ENCODE data around the gene SRPK1.
"Not testable (repeated sequence)": the region's sequence is repeated elsewhere in the genome, so short reads cannot be mapped to it uniquely, and the experiment has no call there.

Gene SRPK1

DNA sequence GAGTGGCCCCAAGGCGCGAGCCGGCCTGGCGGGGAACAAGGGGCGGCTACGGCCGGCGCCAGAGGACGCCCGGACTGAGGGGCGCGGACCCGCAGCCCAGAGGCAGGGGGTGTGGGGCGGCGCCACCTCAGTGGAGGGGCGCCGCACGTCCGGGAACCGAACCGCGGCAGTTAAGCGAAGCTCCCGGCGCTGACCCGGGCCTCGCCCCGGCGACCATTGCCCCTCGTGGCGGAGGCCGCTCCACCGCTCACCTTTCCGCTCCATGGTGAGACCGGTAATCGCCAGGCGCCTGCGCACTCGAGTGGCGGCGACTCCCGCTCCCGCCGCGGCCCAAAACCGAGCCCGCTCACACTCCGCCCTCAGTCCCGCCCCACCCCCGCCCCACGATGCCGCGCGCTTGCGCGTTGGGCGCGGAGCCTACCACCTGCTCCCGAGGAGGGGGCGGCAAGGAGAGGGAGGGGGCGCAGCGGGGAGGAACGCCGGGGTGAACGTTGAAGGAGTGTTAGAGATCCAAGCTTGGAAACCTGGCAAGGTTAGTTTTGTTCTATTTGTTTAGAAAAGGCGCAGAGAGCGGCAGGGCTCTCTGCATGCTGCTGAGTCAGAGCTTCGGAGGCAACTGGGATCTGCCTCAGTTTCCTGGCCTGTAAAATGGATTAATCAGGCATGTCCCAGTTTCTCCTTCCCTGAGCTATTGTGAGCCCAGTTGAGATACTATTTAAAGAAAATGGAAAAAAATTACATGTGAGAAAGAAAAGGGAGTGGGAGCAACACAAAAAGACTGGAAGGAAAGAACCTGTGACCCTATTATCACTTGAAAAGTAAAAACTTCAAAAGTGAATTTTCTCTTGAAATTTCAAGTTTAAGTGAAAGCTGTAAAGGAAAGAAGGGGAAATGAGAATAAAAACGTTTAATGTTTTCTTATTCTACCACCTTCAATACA is at the start of gene SRPK1:
Gene SRPK1, minus strand, starts transcription at position 306 of the 940 bp plus-strand sequence. Its CDS starts 42 bp downstream, at position 264.
- peak; percentile 92 to 97 (median 96) for DNase-seq

DNA sequence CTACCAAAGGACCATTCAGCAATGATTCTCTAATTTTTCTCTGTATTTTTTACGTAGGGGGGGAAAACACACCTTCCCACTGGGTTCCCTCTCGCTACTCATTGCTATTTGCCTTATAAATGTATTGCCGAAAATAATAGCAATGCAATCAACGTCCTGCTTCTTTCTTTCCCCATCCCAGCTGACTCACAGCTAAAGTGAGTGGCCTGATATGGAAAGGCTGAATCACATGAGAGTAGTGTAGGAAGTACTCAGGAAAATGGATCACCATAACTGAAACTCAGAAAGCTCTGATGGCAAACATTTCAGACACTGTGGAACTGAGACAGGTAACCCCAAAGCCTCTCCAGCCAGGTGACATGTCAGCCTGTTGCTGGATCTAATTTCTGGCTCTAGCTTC is 49.3 kb upstream of the SRPK1 start:
- DNase-seq = no peak

DNA sequence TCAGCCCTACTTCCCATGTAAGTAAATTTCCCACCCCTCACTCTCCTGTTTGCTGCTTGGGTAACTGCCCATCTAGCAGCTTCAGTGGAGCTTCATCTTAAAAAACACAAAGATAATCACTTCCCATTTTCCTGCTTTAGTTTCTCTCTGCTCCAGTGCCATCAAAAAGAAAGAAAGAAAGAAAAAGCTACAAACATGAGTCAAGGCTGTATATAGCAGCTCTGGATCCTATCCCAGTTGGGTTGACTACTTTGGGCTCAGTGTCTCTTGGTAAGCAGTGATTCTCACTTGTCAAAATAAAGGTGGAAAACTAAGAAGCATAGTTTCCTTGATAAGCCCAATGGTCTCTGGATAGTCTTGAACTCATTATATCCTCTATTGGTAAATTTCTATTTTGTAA is 48.7 kb upstream of the SRPK1 start:
- no peak for DNase-seq

DNA sequence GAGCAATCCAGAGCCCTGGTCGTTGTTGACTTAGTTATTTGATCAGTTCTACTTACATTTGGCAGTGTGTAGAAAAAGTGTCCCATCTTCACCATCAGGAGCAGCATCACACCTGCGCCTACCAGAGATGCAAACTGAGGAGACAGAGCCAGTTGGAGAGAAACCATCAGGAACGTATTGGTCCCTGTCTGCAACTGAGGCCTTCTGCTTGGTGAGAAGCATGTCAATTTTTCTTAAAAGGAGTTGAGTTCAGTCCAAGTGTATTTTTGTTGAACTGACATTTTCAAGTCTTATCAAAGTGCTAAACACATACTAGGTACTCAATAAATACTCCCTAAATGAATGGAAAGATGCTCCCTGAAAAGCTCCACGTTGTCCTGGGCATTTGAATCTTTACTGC is 47.9 kb upstream of the SRPK1 start:
- no peak for DNase-seq

DNA sequence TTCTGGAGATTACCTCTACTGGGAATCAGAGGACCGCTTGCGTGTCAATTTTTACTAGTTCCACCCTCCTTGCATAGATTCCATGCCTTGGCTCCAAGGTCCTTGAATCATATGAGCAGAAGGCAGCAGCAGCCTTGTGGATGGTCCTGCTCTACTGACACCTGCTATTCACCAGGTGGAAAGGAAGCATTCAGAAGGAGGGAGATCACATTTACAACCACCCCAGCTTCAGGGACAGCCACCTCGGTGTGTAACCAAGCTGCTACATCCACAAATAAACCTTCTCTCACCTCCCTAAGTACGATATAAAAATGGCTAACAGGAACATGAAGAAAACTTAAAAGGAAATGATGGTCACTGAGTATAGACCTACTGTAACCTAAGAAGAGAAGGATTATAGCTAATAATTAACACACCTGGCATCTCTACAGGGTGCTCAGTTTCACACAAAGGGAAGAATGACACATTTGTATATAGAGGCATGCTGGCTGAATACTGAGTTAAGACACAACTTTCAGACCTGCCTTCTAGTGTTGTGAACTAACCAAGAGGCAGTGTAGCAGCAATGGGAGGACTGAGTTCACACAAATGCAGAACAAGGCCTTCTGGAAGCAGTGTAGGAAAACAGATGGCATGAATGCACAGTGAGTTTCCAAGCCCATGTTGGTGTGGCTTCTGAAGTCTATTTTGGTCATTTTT is 46.3 kb upstream of the SRPK1 start:
- peak in 2 of 3 experiments; percentile 64 to 86 for DNase-seq

DNA sequence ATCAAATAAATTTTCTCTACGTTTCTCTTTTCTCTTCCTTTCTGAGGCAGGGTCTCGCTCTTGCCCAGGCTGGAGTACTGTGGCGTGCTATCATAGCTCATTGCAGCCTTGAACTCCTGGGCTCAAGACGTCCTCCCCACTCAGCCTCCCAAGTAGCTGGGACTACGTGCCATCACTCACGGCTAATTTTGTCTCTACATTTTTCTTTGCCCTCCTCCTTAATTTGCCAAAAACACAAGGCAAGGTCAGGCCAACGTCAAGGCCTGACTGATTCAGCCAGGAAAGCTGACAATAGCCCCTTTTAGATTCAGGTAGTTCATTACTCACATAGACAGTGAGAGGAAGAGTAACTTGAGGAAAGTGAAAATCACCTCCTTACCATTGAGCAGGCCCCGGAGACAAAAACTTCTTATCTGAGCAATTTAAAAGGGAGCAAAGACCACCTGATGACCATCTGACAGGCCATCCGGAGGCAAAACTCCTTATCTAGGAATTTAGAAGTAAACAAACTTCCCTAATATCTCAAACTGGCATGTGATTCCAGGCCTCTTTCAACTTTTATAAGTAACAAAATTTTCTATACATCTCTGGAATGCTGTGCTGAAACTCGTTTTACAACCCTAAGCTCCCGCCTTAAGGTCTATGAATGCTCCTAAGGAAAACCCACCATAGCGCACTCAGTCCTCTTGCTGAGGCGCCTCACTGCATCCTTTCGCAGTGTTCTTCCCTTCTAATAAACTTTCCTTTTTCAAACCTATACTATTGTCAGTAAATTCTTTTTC is 42.1 kb upstream of the SRPK1 start:
- DNase-seq = no peak

DNA sequence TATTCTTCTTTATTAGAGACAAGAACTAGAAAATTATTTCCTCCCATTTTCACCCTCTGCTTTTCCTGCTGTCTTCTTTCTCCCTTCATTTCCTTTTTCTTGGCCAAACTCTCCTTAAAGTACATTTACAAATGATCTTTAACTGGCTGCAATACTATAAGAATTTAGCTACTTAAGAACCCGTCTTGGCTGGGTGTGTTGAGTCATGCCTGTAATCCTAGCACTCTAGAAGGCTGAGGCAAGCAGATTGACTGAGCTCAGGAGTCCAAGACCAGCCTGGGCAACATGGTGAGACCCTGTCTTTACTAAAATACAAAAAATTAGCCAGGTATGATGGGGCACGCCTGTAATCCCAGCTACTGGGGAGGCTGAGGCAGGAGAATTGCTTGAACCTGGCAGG is 39.3 kb upstream of the SRPK1 start:
- DNase-seq = no peak

DNA sequence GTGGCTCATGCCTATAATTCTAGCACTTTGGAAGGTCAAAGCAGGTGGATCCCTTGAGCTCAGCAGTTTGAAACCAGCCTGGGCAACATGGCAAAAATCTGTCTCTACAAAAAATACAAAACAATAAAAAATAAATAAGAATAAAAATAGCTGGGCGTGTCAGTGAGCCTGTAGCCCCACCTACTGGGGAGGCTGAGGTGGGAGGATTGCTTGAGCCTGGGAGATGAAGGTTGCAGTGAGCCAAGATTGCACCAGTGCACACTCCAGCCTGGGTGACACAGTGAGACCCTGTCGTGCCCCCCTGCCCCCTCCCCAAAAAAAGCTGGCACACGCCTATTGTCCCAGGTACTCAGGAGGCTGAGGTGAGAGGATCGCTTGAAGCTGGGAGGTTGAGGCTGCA is 35.1 kb upstream of the SRPK1 start:
- DNase-seq = no peak

DNA sequence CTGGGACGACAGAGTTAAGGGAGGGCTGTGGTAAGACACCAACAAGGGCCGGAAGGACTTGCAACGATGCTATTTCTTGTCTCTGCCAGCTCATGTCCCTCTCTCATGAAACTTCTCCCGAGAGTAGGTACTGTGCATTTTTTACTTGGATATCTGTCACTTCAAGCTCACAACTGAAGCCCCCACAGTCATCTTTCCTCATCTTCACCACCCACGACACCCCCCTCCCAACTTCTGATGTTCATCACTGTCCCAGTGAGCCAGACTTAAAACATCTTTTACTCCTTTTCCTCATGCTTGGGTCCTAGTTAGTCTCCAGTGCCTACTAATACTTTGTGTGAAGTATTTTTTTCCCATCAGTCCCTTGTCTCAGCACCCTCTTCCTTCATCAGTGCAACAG is 34.6 kb upstream of the SRPK1 start:
- DNase-seq = no peak

DNA sequence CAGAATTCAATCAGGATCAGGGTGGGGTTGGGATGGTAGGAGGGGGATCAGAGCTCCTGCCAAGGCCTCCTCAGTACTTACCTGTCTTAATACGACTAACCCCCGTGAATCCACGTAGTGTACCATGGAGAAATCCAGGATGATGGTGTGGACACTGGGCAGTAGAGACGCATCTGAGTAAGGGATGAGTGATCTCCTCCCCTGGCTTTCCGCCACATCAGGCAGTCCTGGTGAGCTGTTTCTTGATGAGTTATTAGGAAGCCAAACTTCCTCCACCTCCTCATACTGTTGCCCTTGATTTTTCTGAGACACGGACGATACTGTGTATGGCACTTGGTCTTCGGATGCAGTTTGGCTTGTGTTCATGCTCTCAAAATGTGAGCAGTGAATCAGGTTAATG is 34.2 kb upstream of the SRPK1 start:
- DNase-seq = no peak

DNA sequence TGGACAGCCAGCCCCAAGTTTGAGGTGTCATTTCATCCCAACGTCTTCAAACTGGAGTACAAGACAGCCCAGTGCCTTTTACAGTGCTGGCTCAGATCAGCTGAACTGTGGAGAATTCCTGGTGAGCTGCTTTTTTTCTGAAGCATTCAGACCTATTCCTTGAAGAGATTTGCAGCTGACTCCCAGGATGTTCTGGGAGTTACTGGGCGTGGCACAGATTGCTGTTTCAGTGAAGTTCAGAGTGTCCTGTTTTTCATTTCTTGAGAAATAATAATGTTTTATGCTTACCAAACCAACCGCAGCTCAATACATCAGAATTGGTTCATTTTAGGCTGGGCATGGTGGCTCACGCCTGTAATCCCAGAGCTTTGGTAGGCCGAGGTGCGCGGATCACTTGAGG is 33.4 kb upstream of the SRPK1 start:
- no peak for DNase-seq

DNA sequence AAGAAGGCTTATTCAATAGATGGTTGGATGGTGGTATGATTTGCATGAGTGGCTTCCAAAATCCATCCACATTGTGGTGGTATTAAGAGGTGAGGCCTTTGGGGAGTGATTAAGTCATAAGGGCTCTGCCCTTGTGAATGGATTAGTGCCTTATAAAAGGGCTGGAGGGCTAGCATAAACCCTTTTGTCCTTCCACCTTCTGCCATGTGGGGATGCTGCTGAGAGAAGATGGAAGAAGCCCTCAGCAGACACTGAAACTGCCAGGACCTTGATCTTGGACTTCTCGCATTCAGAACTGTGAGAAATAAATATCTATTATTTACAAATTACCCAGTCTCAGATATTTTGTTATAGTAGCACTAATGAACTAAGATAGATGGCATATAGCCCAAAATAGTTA is 27.8 kb upstream of the SRPK1 start:
- DNase-seq = peak in 1 of 3 experiments; percentile 7

DNA sequence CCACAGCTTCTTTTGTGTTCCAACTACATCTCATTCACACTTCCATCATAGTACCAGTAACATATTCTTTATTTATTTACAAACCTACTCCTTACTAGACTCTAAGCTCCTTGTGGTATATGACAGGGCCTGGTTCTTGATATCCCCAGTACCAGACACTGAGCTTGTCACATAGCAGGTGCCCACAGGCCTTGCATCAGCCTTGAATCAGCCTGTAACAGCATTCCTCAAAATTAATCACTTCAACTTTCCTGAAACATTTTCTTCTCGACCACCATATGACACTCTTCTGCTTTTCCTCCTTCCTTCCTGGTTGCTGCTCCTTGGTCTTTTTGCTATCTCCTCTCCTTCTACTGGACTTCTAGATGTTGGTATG is 24.7 kb upstream of the SRPK1 start:
- no peak for DNase-seq

DNA sequence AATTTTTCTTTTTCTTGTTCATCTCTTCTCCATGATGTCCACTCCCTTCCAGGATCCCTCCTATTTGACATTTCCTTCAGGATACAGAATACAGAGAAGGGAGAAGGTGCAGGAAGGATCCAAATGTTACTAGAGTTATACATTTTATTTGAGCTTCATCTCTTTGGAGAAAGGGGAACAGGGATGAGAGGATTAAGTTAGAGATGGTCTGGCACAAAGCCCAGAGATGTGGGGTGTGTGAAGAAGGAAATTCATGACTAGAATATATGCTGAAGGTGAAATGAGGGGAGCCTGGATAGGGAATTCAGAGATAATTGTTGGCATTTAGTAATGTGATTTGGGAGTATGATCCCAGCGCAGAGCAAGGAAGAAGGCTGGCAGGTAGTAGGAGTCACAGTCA is 22.5 kb upstream of the SRPK1 start:
- DNase-seq = no peak

DNA sequence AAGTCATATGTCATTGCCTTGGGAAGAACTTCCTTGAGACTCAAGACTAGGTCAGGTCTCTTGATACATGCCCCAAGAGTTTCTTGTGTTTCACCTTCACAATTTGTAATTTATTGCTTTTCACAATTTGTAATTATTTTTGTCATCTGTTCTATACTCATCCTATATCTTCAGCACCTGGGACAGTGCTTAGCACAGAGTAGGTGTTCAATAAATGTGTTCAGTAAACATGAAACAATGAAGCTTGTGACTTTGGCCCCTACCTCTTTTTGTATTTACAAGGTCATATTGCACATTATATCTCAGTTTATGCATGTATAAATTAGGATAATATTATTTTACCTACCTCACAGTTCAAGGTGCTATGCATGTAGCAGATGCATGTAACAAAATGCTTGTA is 21.5 kb upstream of the SRPK1 start:
- no peak for DNase-seq

DNA sequence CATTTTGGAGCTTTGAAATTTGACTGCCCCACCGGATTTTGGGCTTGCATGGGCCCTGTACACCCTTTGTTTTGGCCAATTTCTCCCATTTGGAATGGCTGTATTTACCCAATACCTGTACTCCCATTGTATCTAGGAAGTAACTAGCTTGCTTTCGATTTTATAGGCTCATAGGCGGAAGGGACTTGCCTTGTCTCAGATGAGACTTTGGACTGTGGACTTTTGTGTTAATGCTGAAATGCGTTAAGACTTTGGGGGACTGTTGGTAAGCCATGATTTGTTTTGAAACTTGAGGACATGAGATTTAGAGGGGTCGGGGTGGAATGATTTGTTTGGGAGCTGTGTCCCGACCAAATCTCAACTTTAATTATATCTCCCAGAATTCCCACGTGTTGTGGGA is 20.3 kb upstream of the SRPK1 start:
- not testable (repeated sequence) for DNase-seq

DNA sequence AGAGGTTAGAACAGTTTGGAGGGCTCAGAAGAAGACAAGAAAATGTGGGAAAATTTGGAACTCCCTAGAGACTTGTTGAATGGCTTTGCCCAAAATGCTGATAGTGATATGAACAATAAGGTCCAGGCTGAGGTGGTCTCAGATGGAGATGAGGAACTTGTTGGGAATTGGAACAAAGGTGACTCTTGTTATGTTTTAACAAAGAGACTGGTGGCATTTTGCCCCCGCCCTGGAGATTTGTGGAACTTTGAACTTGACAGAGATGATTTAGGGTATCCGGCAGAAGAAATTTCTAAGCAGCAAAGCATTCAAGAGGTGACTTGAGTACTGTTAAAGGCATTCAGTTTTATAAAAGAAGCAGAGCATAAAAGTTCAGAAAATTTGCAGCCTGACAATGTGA is 19.1 kb upstream of the SRPK1 start:
- not testable (repeated sequence) for DNase-seq

DNA sequence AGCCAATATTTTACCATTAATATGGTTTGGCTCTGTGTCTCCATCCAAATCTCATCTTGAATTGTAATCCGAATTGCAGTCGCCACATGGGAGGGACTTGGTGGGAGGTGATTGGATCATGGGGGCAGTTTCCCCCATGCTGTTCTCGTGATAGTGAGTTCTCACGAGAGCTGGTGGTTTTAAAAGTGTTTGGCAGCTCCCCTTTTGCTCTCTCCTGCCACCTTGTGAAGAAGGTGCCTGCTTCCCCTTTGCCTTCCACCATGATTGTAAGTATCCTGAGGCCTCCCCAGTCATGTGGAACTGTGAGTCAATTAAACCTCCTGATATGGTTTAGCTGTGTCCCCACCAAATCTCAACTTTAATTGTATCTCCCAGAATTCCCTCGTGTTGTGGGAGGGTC is 18.4 kb upstream of the SRPK1 start:
- DNase-seq = not testable (repeated sequence)

DNA sequence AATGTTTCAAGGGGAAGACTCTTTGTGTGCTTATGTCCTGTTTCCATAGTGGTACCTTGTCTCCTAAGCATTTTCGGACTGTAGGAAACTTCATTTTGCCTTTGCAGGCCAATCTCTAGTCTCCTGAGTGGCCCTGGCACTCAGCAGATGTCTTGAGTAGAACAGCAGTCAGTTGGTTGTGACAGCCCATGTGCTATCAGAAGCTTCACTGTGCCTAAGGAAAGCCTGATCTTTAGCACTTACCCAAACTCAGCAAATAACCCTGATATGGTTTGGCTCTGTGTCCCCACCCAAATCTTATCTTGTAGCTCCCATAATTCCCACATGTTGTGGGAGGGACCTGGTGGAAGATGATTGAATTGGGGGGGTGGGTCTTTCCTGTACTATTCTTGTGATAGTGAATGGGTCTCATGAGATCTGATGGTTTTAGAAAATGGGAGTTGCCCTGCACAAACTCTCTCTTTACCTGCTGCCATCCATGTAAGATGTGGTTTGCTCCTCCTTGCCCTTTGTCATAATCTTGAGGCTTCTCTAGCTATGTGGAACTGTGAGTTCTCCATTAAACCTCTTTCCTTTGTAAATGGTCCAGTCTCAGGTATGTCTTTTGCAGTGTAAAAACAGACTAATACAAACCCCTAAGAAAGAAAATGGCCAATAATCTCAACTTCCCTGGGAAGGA is 15.9 kb upstream of the SRPK1 start:
- DNase-seq = no peak

DNA sequence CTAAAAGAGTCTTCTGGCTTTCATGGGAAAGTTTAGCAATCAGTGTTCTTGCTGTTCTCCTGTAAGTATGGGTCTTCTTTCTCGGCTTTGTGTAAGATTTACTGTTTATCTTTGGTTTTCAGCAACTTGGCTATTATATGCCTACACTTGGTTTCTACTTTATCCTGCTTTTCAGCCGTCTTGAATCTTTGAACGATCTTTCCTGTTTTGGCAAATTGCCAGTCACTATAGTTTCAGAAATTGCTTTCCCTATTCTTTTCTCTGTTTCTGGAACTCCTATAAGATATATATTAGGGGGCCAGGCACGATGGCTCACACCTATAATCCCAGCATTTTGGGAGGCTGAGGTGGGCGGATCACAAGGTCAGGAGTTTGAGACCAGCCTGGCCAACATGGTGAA is 14.6 kb upstream of the SRPK1 start:
- DNase-seq = no peak

DNA sequence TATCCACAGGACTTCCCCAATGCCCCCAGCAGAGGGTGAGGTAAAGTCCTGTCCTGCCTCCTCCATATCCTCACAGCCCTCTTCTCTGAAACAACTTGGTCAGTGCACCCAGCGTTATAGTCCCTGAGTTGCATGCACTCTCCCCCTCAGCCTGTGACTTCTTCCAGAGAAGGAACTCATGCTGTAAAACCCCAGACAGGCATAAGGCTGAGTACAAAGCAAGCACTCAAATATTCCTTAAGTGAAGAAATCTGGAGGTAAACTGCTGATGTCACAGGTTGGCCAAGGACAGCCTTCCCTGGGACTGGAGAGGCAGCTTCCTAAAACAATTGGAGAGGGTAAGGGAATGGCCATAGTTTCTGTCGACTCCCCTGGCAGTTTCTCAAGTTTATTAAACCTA is 12.9 kb upstream of the SRPK1 start:
- no peak for DNase-seq

DNA sequence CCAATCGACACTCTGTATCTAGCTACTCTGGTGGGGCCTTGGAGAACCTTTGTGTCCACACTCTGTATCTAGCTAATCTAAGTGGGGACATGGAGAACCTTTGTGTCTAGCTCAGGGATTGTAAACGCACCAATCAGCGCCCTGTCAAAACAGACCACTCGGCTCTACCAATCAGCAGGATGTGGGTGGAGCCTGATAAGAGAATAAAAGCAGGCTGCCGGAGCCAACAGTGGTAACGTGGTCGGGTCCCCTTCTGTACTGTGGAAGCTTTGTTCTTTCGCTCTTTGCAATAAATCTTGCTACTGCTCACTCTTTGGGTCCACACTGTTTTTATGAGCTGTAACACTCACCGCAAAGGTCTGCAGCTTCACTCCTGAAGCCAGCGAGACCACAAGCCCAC is 11.0 kb upstream of the SRPK1 start:
- DNase-seq = not testable (repeated sequence)

DNA sequence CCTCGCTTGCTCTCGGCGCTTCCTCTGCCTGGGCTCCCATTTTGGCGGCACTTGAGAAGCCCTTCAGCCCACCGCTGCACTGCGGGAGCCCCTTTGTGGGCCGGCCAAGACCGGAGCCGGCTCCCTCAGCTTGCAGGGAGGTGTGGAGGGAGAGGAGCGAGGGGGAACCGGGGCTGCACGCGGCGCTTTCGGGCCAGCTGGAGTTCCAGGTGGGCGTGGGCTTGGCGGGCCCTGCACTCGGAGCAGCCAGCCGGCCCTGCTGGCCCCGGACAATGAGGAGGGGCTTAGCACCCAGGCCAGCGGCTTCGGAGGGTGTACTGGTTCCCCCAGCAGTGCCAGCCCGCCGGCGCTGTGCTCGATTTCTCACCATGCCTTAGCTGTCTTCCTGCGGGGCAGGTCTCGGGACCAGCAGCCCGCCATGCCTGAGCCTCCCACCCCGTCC is 10.2 kb upstream of the SRPK1 start:
- DNase-seq = no peak
